BE2C (cell line): Measurements from ENCODE around the gene POLD3.

Source experiments
- DNase-seq: peaks from one replicate; pipeline ENCODE4 v3.0.0-alpha.2; 2020
- H3K27me3 ChIP-seq: fragments of 250-450 bp; sonication (Bioruptor Pico); 2 replicates; pipeline ENCODE4 v1.5.1; 2020; ENCODE audit warnings: mild to moderate bottlenecking
- H3K36me3 ChIP-seq: fragments of 250-450 bp; sonication (Bioruptor Pico); 2 replicates; pipeline ENCODE4 v1.5.1; 2020; ENCODE audit warnings: mild to moderate bottlenecking
- H3K4me1 ChIP-seq: fragments of 250-450 bp; sonication (Bioruptor Pico); 2 replicates; pipeline ENCODE4 v1.5.1; 2020
- H3K4me3 ChIP-seq: 2 replicates; pipeline ENCODE4 v1.5.1; 2011; ENCODE audit warnings: low read depth, low read length
- H3K9me3 ChIP-seq: fragments of 250-450 bp; sonication (Bioruptor Pico); 2 replicates; pipeline ENCODE4 v1.5.1; 2020
- CTCF ChIP-seq: IDR thresholded peaks from 2 replicates; pipeline ENCODE4 v1.5.1; 2012; ENCODE audit warnings: mild to moderate bottlenecking, low read depth, low read length

The POLD3 gene

DNA sequence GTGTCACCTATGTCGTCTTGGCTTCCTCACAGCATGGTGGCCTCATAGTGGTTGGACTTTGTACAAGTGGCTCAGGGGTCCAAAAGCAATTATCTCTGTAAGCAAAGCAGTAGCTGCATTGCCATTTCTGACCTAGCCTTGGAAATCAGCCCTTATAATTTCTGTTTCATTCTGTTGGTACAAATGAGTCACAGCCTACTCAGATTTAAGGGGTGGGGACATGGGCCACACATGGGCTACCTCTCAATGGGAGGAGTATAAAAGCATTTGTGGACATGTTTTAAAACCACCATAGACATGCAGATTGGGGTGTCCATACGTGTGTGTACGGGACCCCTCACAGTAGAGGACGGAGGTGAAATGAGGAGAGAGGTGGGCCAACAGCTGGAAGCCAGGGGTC, 97.3 kb downstream of the POLD3 start:
- Histone ChIP-seq H3K27me3 (no peaks in the 10 kb centered on the region), H3K36me3 (no peaks in the 10 kb centered on the region), H3K4me3 (no peak overlapping the region), H3K4me1 (no peaks in the 10 kb centered on the region), H3K9me3 (no peaks in the 10 kb centered on the region)
- no peak for TF ChIP-seq CTCF
- DNase-seq = no peak

- no peak for DNase-seq
- H3K4me3 ChIP-seq = no peak overlapping the region
- no peaks in the 10 kb centered on the region for H3K9me3 ChIP-seq
- H3K27me3 ChIP-seq = no peaks in the 10 kb centered on the region
- no peaks in the 10 kb centered on the region for H3K36me3 ChIP-seq
- no peaks in the 10 kb centered on the region for H3K4me1 ChIP-seq
- TF ChIP-seq CTCF = no peak
Observed at GRCh38 chr11:74691755-74692154, 99.4 kb downstream of the POLD3 start.
